Panc1 (cell line): ENCODE results near the gene SHE. TPM values are rescaled to one million over a fixed set of nuclear protein-coding genes. Genes with fewer than 3 reads are reported as not detected.

Experiments
- ATAC-seq: fragments of 200-7000 bp; cut with Tn5 transposase; 2 replicates; pipeline ENCODE4 v1.9.1; 2020; ENCODE audit warnings: mild to moderate bottlenecking, moderate library complexity
- BruUV-seq: library from RNA; stranded (reverse); fragments of 400-500 nt; replicated peaks from 2 replicates; lab custom pipeline; 2021; lab: Mats Ljungman, UMichigan
- CTCF ChIA-PET: fragments of 300-600 bp; sonication (Branson Sonifier 250); formaldehyde crosslinking; loops from one replicate; lab custom pipeline; 2022; ENCODE audit warnings: antibody characterized with exemption; lab: Charles Lee
- POLR2A ChIA-PET: fragments of 300-600 bp; sonication (Branson Sonifier 250); formaldehyde crosslinking; loops from one replicate; lab custom pipeline; 2022; ENCODE audit warnings: antibody characterized with exemption; lab: Charles Lee
- DNase-seq: peaks from one replicate; pipeline ENCODE4 v3.0.0-alpha.2; 2010; ENCODE audit warnings: low read depth, low spot score
- H3K27ac ChIP-seq: 2 replicates; pipeline ENCODE4 v1.5.1; 2011; ENCODE audit warnings: mild to moderate bottlenecking, low read length, inconsistent platforms
- H3K27me3 ChIP-seq: fragments of 200-500 bp; sonication (Bioruptor generic); 2 replicates; pipeline ENCODE4 v1.6.0; 2014; ENCODE audit warnings: low read length, inconsistent platforms; ENCODE audit not compliant: control insufficient read depth, insufficient read depth
- H3K36me3 ChIP-seq: fragments of 200-500 bp; sonication (Bioruptor generic); 2 replicates; pipeline ENCODE4 v1.5.1; 2014; ENCODE audit warnings: inconsistent platforms, mild to moderate bottlenecking, low read length, moderate library complexity; ENCODE audit not compliant: control insufficient read depth, insufficient read depth
- H3K4me1 ChIP-seq: 2 replicates; pipeline ENCODE4 v1.5.1; 2011; ENCODE audit warnings: inconsistent platforms, mild to moderate bottlenecking, low read length, moderate library complexity; ENCODE audit not compliant: control insufficient read depth, insufficient read depth
- H3K4me3 ChIP-seq, 2 experiments: 2 replicates each; pipeline ENCODE4 v1.5.1; 2011 to 2012; ENCODE audit warnings: low read depth in 2 of 2, low read length in 2 of 2, mild to moderate bottlenecking in 2 of 2, inconsistent platforms in 1 of 2, moderate library complexity in 1 of 2
- H3K9me3 ChIP-seq: fragments of 200-500 bp; sonication (Bioruptor generic); 2 replicates; pipeline ENCODE4 v1.5.1; 2014; ENCODE audit warnings: low read depth, mild to moderate bottlenecking, inconsistent platforms, low read length, moderate library complexity; ENCODE audit not compliant: control insufficient read depth, insufficient read depth
- POLR2AphosphoS5 ChIP-seq: IDR thresholded peaks from 2 replicates; pipeline ENCODE4 v1.6.1; 2012; ENCODE audit warnings: mild to moderate bottlenecking, low read depth, low read length, moderate library complexity
- SIN3A ChIP-seq: IDR thresholded peaks from 2 replicates; pipeline ENCODE4 v1.6.1; 2012; ENCODE audit warnings: low read depth, mild to moderate bottlenecking, low read length, moderate library complexity, borderline replicate concordance; ENCODE audit not compliant: insufficient read depth
- TCF7L2 ChIP-seq: IDR thresholded peaks from 2 replicates; pipeline ENCODE4 v1.6.1; 2011; ENCODE audit warnings: mild to moderate bottlenecking, low read depth, low read length, inconsistent platforms
- in situ Hi-C: cut with HindIII; loops from 2 replicates; pipeline ENCODE4 v1.10.0; 2016; ENCODE audit warnings: low sequenced_read_pairs, low pct_unique_long_range_greater_than_20kb
- intact Hi-C: fragments of 100-400 bp; cut with micrococcal nuclease; formaldehyde crosslinking; loops from one replicate; pipeline ENCODE4 v1.10.0; 2022; ENCODE audit not compliant: unreplicated experiment
- total RNA-seq: library from RNA; stranded (reverse); gene quantifications from one replicate; pipeline ENCODE4 v1.2.1, GENCODE V29; 2021; ENCODE audit not compliant: unreplicated experiment
- TF ChIP-seq, protein P1 (sequence below), 2 experiments: IDR thresholded peaks; 2 replicates each; pipeline ENCODE4 v1.6.1; 2011 to 2012; ENCODE audit warnings: low read depth in 2 of 2, control low read depth in 1 of 2, low read length in 1 of 2, mild to moderate bottlenecking in 1 of 2, moderate library complexity in 1 of 2; ENCODE audit not compliant: insufficient read depth in 1 of 2
- TF ChIP-seq, protein P2 (sequence below): fragments of 450-650 bp; IDR thresholded peaks from 2 replicates; pipeline ENCODE4 v1.5.1; 2017; ENCODE audit warnings: mild to moderate bottlenecking

SHE gene
- total RNA-seq, 1 experiment from 2014 or later = 0.03 TPM

DNA sequence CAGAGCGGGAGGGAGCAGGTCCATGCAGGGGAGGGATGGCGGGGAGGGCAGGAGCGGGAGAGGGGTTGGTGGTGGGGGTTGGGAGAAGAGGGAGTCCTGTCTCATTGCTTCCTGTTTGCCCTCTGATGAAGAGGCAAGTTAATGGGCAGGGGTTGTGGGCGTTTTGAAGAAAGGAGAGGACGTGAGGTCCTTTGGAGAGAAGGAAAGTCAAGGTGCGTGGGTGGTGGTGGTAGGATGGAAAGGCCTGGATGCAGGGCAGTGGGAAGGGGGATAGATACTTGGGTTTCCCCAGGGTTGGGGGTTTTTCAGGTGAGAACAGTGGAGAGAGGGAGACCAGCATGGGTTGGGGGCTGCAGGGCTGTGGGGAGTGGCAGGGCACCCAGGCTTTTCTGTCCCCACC, 39.0 kb upstream of the SHE start:
- CTCF ChIA-PET = no interaction called here
- ATAC-seq (no peak), DNase-seq (no peak)
- POLR2A ChIA-PET = no interaction called here
- intact Hi-C loops = no loop called here
- in situ Hi-C loops = no loop called here
- Histone ChIP-seq H3K4me3 (no peak overlapping the region), H3K27me3 (peaks cover 2% of the 10 kb centered on the region; the same call in 1 of the 2 replicates), H3K9me3 (no peaks in the 10 kb centered on the region), H3K4me1 (no peaks in the 10 kb centered on the region), H3K36me3 (no peaks in the 10 kb centered on the region), H3K27ac (no peak overlapping the region)
- BruUV-seq = no TSS peak
- TF ChIP-seq POLR2AphosphoS5 (no peak), TCF7L2 (no peak), SIN3A (no peak)
- TF ChIP-seq, protein P1, sequence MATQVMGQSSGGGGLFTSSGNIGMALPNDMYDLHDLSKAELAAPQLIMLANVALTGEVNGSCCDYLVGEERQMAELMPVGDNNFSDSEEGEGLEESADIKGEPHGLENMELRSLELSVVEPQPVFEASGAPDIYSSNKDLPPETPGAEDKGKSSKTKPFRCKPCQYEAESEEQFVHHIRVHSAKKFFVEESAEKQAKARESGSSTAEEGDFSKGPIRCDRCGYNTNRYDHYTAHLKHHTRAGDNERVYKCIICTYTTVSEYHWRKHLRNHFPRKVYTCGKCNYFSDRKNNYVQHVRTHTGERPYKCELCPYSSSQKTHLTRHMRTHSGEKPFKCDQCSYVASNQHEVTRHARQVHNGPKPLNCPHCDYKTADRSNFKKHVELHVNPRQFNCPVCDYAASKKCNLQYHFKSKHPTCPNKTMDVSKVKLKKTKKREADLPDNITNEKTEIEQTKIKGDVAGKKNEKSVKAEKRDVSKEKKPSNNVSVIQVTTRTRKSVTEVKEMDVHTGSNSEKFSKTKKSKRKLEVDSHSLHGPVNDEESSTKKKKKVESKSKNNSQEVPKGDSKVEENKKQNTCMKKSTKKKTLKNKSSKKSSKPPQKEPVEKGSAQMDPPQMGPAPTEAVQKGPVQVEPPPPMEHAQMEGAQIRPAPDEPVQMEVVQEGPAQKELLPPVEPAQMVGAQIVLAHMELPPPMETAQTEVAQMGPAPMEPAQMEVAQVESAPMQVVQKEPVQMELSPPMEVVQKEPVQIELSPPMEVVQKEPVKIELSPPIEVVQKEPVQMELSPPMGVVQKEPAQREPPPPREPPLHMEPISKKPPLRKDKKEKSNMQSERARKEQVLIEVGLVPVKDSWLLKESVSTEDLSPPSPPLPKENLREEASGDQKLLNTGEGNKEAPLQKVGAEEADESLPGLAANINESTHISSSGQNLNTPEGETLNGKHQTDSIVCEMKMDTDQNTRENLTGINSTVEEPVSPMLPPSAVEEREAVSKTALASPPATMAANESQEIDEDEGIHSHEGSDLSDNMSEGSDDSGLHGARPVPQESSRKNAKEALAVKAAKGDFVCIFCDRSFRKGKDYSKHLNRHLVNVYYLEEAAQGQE (IDR thresholded peaks at IDR 0.05; ENCODE audit: insufficient read depth in 1 of 2, low read depth in 2 of 2, low read length in 1 of 2) = no peak
- TF ChIP-seq, protein P2, sequence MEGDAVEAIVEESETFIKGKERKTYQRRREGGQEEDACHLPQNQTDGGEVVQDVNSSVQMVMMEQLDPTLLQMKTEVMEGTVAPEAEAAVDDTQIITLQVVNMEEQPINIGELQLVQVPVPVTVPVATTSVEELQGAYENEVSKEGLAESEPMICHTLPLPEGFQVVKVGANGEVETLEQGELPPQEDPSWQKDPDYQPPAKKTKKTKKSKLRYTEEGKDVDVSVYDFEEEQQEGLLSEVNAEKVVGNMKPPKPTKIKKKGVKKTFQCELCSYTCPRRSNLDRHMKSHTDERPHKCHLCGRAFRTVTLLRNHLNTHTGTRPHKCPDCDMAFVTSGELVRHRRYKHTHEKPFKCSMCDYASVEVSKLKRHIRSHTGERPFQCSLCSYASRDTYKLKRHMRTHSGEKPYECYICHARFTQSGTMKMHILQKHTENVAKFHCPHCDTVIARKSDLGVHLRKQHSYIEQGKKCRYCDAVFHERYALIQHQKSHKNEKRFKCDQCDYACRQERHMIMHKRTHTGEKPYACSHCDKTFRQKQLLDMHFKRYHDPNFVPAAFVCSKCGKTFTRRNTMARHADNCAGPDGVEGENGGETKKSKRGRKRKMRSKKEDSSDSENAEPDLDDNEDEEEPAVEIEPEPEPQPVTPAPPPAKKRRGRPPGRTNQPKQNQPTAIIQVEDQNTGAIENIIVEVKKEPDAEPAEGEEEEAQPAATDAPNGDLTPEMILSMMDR = no peak

DNA sequence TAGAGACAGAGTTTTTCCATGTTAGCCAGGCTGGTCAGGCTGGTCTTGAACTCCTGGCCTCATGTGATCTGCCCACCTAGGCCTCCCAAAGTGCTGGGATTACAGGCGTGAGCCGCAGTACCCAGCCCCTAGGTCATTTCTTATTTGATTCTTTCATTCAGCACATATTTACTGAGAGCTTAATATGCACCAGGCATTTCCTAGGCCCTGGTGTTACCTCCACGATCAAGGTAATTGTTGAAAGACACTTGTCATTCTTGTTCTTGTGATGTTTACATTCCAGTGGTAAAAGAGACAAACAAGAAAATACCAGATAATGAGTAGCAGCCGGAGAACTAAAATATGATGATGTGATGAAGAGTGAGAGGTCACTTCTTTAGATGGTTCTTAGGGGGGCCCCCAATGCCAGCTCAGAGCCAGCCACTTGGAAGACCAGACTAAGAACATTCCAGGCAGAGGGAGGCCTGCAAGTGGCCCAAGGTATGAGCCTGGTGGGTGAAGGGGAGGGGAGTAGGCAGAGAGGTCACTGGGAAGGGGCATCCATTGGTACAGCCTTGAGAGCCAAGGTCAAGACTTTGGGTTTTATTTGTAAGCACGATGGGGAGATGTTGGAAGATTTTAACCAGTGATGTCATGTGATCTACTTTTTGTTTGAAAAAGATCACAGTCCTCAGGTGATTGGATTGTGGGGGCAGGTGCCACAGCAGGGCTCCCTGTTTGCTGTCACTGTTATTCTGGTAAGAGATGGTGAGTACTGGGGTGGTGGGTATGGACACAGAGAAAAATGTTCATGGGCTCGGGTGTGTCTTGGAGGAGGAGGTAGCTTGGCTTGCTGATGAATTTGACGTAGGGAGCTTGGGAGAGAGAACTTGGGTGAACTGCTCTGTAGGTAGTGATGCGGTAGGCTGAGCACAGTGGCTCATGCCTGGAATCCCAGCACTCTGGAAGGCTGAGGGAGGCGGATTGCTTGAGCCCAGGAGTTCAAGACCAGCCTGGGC, 37.6 kb upstream of the SHE start:
- intact Hi-C loops (loop anchor here (5.0 kb wide), 1 partner anchor 47 kb away; no protein-coding TSS in a partner anchor), in situ Hi-C loops (no loop called here)
- H3K4me1 ChIP-seq = no peaks in the 10 kb centered on the region
- POLR2A ChIA-PET = no interaction called here
- H3K36me3 ChIP-seq = no peaks in the 10 kb centered on the region
- H3K4me3 ChIP-seq = no peak overlapping the region
- H3K27me3 ChIP-seq = peaks cover 2% of the 10 kb centered on the region; the same call in 1 of the 2 replicates
- no TSS peak for BruUV-seq
- no peak for ATAC-seq
- no peak overlapping the region for H3K27ac ChIP-seq
- DNase-seq = no peak
- H3K9me3 ChIP-seq = no peaks in the 10 kb centered on the region
- CTCF ChIA-PET = interaction anchor here (0.7 kb wide), 1 partner anchor 325 kb away, joined by 12 read pairs; no protein-coding TSS in a partner anchor
- TF ChIP-seq, protein P1 (IDR thresholded peaks at IDR 0.05; ENCODE audit: insufficient read depth in 1 of 2, low read depth in 2 of 2, low read length in 1 of 2) = no peak
- TF ChIP-seq POLR2AphosphoS5 = no peak
- TF ChIP-seq SIN3A = no peak
- TF ChIP-seq, protein P2 = no peak
- no peak for TF ChIP-seq TCF7L2
